HFFc6 (cell line): ENCODE results near the gene FAM83B. TPM values are rescaled to one million over a fixed set of nuclear protein-coding genes. Genes with fewer than 3 reads are reported as not detected.
A peak's percentile ranks its signal among the peaks of the same experiment; 100 is the strongest.

Experiments used
- DNase-seq: peaks from one replicate; pipeline ENCODE4 v3.0.0-alpha.2; 2018
- H3K27ac Mint-ChIP-seq: 2 replicates; pipeline ENCODE4 v1.8.0; 2020; ENCODE audit warnings: mild to moderate bottlenecking, mixed read lengths
- H3K27me3 Mint-ChIP-seq: 2 replicates; pipeline ENCODE4 v1.8.0; 2021; ENCODE audit warnings: mild to moderate bottlenecking, moderate library complexity, mixed read lengths; ENCODE audit not compliant: insufficient read depth
- H3K36me3 Mint-ChIP-seq: 2 replicates; pipeline ENCODE4 v1.8.0; 2021; ENCODE audit warnings: low read depth, mixed read lengths
- H3K4me1 Mint-ChIP-seq: 2 replicates; pipeline ENCODE4 v1.8.0; 2020; ENCODE audit warnings: low read depth, mixed read lengths
- H3K4me3 Mint-ChIP-seq: 2 replicates; pipeline ENCODE4 v1.8.0; 2020; ENCODE audit warnings: mild to moderate bottlenecking, moderate library complexity, mixed read lengths
- H3K9me3 Mint-ChIP-seq: 2 replicates; pipeline ENCODE4 v1.8.0; 2020; ENCODE audit warnings: mild to moderate bottlenecking, mixed read lengths
- total RNA-seq, 6 experiments: library from RNA; stranded (reverse); fragmentation: NEBNext Ultra II Directional; extraction: Animal tissue kit (Norgen Biotek cat#: 25700); gene quantifications; 2 replicates in 1 of 6; 3 replicates in 5 of 6; pipeline ENCODE4 v1.2.3, GENCODE V29; 2021
- TF ChIP-seq, protein P1 (sequence below): fragments of 200-600 bp; sonication (generic); IDR thresholded peaks from 2 replicates; pipeline ENCODE4 v1.5.0; 2021; ENCODE audit warnings: antibody characterized with exemption, mild to moderate bottlenecking

FAM83B gene
- total RNA-seq, 6 experiments from 2014 or later: not detected

GRCh38 chr6:54892831-54893230 lies 46.3 kb downstream of the FAM83B start:
- Mint-ChIP-seq H3K36me3 (no peaks in the 10 kb centered on the region), H3K27me3 (no peaks in the 10 kb centered on the region), H3K27ac (no peak overlapping the region; the same call in 1 of the 2 replicates)

GRCh38 chr6:54893818-54894217 lies 47.2 kb downstream of the FAM83B start:
- TF ChIP-seq, protein P1, sequence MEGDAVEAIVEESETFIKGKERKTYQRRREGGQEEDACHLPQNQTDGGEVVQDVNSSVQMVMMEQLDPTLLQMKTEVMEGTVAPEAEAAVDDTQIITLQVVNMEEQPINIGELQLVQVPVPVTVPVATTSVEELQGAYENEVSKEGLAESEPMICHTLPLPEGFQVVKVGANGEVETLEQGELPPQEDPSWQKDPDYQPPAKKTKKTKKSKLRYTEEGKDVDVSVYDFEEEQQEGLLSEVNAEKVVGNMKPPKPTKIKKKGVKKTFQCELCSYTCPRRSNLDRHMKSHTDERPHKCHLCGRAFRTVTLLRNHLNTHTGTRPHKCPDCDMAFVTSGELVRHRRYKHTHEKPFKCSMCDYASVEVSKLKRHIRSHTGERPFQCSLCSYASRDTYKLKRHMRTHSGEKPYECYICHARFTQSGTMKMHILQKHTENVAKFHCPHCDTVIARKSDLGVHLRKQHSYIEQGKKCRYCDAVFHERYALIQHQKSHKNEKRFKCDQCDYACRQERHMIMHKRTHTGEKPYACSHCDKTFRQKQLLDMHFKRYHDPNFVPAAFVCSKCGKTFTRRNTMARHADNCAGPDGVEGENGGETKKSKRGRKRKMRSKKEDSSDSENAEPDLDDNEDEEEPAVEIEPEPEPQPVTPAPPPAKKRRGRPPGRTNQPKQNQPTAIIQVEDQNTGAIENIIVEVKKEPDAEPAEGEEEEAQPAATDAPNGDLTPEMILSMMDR: no peak
- no peaks in the 10 kb centered on the region for H3K36me3 Mint-ChIP-seq
- no peak overlapping the region for H3K4me3 Mint-ChIP-seq
- H3K9me3 Mint-ChIP-seq: no peaks in the 10 kb centered on the region
- H3K4me1 Mint-ChIP-seq: peaks cover 20% of the 10 kb centered on the region
- no peak overlapping the region for H3K27ac Mint-ChIP-seq
- no peak for DNase-seq
- H3K27me3 Mint-ChIP-seq: no peaks in the 10 kb centered on the region

More at GRCh38 chr6:54892831-54893230, 46.3 kb downstream of the FAM83B start:
- no peaks in the 10 kb centered on the region for H3K9me3 Mint-ChIP-seq
- TF ChIP-seq, protein P1: no peak
- peaks cover 20% of the 10 kb centered on the region for H3K4me1 Mint-ChIP-seq
- no peak overlapping the region for H3K4me3 Mint-ChIP-seq
- DNase-seq: peak; percentile 89

DNA sequence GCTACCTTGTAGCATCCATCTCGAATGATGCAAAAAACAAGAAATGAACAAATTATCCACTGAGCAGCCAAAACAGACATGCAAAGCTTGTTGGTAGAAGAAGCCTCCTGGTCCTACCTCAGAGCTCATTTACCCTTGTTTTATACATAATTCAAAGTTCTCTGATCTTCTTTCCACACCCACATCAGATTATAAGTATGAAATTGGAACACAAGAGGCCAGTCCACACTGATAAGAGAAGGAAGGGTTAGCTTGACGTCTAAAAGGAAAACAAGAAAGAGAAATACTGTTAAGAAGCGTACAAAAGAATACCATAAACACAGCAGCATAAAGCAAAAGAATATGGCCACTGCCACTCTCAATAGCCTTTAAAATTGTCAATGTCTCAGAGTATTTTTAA lies 49.7 kb downstream of the FAM83B start:
- TF ChIP-seq, protein P1: no peak
- H3K36me3 Mint-ChIP-seq: no peaks in the 10 kb centered on the region
- no peak overlapping the region for H3K4me3 Mint-ChIP-seq
- peaks cover 17% of the 10 kb centered on the region for H3K4me1 Mint-ChIP-seq
- DNase-seq: no peak
- H3K27ac Mint-ChIP-seq: no peak overlapping the region
- H3K9me3 Mint-ChIP-seq: no peaks in the 10 kb centered on the region
- H3K27me3 Mint-ChIP-seq: no peaks in the 10 kb centered on the region

DNA sequence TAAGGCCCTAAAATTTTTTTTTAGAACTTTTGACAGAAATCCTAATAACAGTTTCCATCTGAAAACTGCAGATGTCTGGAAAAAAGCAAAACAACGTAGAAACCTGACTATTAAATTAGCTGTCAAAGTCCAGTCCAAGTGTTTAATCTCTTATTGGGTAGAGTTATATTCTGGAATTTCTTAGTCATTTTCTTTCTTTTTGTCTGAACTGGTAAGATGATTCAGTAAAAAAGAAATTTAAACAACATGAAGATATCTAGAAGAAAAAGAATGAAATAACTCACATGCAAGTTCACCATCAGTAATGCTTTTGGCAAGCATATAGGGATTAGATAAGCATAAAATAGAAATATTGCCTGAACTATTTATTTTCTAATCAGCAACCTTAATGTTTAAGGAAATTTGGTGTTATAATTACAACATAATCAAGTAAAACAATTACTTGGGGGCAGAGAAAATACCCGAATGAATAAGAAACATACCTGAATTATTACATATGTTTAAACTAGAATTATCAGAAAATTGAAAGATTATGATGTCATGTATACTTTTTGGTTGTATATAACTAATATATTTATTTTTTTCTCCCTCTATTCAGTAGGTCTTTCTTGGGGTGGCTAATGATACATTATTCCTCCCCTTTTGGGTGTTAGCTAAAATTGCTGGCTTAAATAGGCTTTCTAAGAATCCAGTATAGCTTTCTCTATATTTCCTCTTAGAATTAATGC lies 51.1 kb downstream of the FAM83B start:
- peaks cover 3% of the 10 kb centered on the region; the same call in 1 of the 2 replicates for H3K4me1 Mint-ChIP-seq
- no peak for DNase-seq
- no peaks in the 10 kb centered on the region for H3K9me3 Mint-ChIP-seq
- H3K27ac Mint-ChIP-seq: no peak overlapping the region
- H3K4me3 Mint-ChIP-seq: no peak overlapping the region
- TF ChIP-seq, protein P1: no peak
- no peaks in the 10 kb centered on the region for H3K27me3 Mint-ChIP-seq
- no peaks in the 10 kb centered on the region for H3K36me3 Mint-ChIP-seq

DNA sequence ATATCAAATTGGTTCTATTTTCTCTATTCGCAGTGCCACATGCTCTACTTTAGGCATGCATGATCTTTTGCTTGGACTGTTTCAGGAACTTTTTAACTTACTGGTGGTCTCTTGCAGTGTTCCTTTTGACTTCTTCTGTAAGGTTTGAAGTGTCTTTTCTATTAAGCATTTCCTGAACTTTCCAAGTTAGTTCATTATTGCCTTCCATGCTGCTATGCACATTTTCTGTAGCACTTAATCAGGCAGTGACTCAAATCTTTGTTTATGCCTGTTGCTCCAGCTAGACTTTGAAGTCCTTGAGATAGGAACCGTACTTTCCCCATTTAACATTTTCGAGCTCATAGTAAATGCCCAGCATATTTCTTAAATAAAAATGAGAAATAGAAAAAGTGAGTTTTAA lies 52.2 kb downstream of the FAM83B start:
- DNase-seq: no peak
- TF ChIP-seq, protein P1: no peak
- Mint-ChIP-seq H3K4me3 (no peak overlapping the region), H3K27me3 (no peaks in the 10 kb centered on the region), H3K9me3 (no peaks in the 10 kb centered on the region), H3K27ac (no peak overlapping the region), H3K4me1 (peaks cover 2% of the 10 kb centered on the region; the same call in 1 of the 2 replicates), H3K36me3 (no peaks in the 10 kb centered on the region)
